WTC11 (cell line): Measurements from ENCODE around the gene COL1A1.

Source experiments
- ATF3 ChIP-seq: sonication (generic); formaldehyde crosslinking; conservative IDR thresholded peaks from 2 replicates; pipeline ENCODE4 v1.8.1; 2022; ENCODE audit warnings: mild to moderate bottlenecking, missing genetic modification reagents
- CTCF ChIP-seq: fragments of 200-600 bp; IDR thresholded peaks from 2 replicates; pipeline ENCODE4 v1.8.0; 2022; ENCODE audit warnings: antibody characterized with exemption
- E2F1 ChIP-seq: sonication (generic); formaldehyde crosslinking; IDR thresholded peaks from 2 replicates; pipeline ENCODE4 v1.8.0; 2022; ENCODE audit warnings: mild to moderate bottlenecking, missing genetic modification reagents
- ELF4 ChIP-seq: sonication (generic); formaldehyde crosslinking; IDR thresholded peaks from 2 replicates; pipeline ENCODE4 v1.8.1; 2022; ENCODE audit warnings: low read depth, mild to moderate bottlenecking, moderate library complexity, missing genetic modification reagents
- FOXJ3 ChIP-seq: sonication (generic); formaldehyde crosslinking; IDR thresholded peaks from 2 replicates; pipeline ENCODE4 v1.9.0; 2021; ENCODE audit warnings: missing genetic modification reagents, mild to moderate bottlenecking, borderline replicate concordance
- MXD4 ChIP-seq: fragments of 250-450 bp; sonication (Bioruptor Pico); IDR thresholded peaks from 2 replicates; pipeline ENCODE4 v1.8.0; 2021; ENCODE audit warnings: mild to moderate bottlenecking, moderate library complexity, borderline replicate concordance
- SP1 ChIP-seq: sonication (generic); formaldehyde crosslinking; conservative IDR thresholded peaks from 2 replicates; pipeline ENCODE4 v1.8.1; 2022; ENCODE audit warnings: missing genetic modification reagents

GRCh38 chr17:50201276-50201854 lies at the start of gene COL1A1:
- TF ChIP-seq MXD4 (CRISPR knock-in tag) (no peak), FOXJ3 (no peak), ATF3 (CRISPR knock-in tag) (no peak), E2F1 (CRISPR knock-in tag) (no peak), CTCF (no peak), ELF4 (CRISPR knock-in tag) (no peak), SP1 (CRISPR knock-in tag) (no peak)
